GM19240 (cell line): ENCODE measurements around the gene LCMT1.

Experiments
- DNase-seq: peaks from one replicate; pipeline ENCODE4 v3.0.0; 2011; ENCODE audit warnings: low spot score; ENCODE audit not compliant: insufficient read length

Gene LCMT1

DNA sequence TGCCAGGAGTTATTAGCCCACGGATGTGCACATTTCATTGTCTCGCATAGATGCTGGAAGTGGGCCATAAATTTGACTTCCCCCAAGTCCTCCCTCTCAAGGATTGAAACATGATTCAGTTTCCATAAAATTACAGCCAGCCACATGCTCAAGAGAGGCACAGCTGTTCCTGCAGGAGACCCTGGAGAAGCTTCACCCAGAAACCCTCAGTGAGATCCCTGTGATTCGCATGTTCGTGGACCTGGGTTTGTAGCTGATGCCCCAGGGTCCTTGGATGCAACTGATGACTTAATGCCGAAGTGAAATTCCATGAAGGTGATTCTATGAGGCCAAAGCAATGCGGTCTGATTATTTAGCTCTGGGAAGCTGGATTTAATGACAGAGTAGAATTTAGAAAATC, 80.6 kb downstream of the LCMT1 start:
- no peak for DNase-seq

DNA sequence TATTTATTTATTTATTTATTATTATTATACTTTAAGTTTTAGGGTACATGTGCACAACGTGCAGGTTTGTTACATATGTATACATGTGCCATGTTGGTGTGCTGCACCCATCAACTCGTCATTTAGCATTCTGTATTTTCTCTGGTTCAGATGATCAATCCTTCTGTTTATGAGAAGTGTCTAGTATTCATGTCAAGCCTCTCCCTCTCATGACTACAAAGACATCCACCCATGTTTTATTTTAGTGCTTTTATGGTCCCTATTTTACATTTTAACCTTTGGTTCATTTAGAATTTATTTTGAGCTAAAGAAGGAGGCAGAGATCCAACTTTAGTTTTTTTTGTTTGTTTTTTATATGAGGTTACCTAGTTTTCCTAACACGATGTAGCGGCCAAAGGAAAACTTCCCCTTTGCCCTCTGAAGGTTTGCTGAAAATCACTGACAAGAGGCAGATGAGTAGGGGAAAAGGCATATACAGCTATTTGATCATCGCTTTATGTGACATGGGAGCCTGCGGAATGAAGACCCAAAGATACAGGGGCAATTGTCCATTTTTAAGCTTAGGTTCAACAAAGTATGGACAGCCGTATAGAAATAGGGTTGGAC, 82.8 kb downstream of the LCMT1 start:
- no peak for DNase-seq

DNA sequence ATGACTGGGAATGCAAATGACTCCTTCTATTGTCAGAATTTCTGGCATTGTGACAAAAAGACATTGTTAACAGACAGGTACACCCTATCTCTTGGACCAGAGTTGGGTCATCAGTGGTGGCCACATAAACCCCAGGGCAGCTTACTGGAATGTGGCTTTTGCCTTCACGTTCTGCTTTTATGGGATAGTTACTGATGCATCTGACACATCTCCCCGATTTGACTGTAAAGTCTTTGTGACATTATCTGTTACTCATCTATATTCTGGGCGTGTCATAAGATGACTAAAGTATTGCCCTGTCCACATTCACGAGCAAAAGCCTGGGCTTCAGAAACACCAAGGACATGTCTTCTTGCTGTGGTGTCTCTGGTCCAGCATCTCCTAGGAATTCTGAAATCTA, 86.5 kb downstream of the LCMT1 start:
- no peak for DNase-seq

DNA sequence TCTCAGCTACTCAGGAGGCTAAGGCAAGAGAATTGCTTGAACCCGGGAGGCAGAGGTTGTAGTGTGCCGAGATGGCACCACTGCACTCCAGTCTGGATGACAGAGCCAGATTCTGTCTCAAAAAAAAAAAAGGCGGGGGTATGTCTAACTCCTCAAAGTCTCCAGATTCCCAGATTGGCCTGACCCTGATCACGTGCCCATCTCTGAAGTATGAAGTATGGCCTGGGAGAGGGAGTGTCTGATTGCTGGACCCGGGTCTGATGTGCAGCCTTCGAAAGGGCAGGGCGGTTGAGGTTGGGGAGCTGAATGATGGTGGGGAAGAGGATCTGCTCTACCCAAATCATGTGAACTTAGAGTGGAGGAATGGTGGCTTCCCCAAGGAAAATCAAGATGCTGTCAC, 87.9 kb downstream of the LCMT1 start:
- no peak for DNase-seq

DNA sequence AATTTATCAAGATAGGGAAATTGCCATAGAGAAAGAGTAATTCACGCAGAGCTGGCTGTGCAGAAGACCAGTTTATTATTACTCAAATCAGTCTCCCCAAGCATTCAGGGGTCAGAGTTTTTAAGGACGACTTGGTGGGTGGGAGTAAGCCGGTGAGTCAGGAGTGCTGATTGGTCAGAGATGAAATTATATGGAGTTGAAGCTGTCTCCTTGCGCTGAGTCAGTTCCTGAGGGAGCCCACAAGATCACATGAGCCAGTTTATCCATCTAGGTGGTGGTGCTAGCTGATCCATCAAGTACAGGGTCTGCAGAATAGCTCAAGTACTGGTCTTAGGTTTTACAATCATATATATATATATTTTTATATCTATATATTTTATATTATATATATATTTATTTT, 99.2 kb downstream of the LCMT1 start:
- DNase-seq: no peak

DNA sequence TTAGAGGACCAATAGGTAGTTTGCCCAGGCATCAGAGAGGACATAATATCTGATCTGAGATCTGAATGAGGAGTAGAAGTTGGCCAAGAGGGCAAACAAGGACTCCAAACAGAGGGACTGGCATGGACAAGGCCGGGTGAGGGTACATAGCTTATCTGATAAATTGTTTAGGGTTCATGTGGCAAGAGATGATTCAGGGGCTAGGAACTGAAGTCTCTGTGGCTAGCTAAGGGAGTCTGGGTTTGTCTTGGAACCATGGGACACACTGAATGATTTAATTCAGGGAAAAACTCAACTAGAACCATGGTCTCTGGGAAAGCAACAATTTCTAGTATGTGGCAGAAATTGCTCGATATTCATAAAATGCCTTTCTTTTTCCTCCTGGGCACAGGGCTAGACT, 101.1 kb downstream of the LCMT1 start:
- DNase-seq: no peak

DNA sequence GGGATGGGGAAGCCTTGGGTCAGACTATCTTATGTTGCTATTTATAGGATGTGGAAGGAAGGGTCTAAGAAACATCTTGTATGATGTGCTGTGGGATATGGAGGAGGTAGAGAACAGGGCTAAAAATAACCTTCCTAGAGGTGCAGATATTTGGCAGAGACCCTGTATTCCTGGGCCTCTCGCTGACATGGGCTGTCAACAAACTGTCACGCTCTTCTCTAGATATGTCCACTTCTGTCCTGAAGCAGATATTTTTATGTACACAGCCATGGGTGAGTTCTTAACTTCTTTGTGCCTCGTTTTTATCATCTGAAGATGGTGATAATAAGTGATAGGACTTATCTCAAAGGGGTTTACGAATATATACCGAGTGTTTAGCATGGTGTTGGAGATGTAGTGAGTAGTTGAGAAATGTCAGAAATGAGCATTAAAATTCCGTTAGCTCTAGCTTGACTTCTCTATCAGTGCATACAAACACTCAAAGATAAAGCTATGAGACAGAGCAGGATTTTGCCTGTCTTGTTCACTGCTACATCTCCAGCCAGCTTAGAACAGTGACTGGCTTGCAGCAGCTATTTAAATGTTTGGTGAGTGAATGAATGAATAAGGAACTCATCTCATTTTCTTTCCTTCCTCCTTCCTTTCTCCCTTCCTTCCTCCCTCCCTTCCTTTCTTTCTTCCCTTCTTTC, 102.3 kb downstream of the LCMT1 start:
- DNase-seq: no peak

DNA sequence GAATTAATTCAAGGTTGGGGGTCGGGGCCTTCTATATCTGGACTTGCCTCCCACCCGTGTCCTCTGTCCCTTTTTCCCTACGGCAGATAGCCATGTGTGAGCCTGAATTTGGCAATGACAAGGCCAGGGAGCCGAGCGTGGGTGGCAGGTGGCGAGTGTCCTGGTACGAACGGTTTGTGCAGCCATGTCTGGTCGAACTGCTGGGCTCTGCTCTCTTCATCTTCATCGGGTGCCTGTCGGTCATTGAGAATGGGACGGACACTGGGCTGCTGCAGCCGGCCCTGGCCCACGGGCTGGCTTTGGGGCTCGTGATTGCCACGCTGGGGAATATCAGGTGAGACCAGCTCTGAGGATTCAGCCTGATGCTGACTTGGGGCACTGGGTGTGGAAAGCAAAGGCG, 105.6 kb downstream of the LCMT1 start:
- DNase-seq: no peak

DNA sequence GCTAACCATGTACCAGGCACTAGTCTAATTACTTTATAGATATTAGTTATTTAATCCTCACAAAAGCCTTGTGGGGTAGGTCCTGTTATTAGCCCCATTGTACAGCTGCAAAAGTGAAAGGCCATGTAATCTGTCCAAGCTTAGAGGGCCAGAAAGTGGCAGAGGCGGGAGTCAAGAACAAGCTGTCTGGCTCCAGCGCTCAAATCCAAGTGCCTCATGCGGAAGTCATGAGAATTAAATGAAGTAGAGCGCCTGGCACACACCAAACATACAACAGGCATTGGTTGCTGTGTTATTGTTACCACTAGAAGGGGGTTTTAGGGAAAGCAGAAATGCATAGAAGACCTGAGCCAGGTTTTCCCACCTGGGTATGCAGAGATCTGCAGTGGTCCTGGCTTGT, 106.4 kb downstream of the LCMT1 start:
- no peak for DNase-seq

DNA sequence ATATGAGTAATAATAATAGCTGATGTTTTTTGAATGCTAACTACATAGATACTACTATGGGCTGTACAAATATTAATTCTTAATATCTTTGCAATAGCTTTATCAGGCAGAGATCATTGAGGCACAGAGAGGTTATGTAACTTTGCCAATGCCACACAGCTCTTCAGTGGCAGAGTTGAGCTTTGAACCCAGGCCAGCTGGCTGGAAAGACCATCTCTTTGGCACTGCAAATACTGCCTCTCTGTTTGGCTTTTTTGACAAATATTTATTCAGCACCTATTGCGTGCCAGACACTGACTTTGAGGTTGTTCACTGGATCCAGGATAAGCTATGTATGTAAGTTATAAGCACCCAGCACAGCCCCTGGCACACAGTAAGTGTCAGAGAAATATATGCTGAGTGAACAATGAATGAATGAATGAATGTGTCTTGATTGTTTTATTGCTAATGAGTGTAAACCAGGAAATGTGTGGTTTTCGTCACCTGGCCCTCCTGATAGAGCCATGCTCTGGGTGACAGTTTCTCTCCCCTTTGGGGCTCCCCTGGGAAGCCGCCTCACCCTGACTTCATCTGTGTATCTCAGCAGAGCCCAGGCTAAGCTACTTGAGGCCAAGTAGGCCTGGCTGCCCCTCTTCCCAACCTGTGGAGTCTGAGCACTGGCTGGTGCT, 107.7 kb downstream of the LCMT1 start:
- DNase-seq: no peak

DNA sequence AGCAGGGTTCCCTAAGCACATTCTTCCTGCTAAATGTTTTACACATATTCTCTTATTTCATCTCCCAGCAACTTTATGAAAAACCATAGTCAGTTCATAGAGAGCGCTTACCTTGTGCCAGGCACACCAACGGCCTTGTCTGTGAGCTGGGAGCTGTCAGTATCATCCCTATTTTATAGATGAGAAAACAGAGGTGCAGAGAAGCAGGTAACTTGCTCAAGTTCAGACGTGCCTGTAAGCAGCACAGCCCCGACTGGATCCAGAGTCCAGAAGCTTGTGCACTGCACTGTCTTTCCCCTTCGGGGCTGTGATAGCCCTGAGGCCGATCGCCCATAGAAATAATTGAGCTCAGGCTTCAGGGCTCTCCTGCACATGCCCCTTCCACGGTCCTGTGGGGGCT, 111.4 kb downstream of the LCMT1 start:
- DNase-seq: no peak

DNA sequence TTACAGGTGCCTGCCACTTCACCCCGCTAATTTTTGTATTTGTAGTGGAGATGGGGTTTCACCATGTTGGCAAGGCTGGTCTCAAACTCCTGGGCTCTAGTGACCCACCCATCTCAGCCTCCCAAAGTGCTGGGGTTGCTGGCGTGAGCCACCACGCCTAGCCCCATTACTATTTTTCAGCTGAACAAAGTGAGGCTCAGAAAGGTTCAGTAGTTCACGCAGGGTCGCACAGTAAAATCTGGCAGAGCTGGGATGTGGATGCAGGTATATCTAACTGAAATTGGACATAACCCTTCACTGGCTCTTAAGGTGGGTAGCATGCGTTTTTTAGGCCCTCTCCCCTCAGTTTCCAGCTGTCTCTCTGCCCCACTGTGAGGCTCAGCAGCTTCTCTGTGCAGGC, 112.4 kb downstream of the LCMT1 start:
- no peak for DNase-seq

DNA sequence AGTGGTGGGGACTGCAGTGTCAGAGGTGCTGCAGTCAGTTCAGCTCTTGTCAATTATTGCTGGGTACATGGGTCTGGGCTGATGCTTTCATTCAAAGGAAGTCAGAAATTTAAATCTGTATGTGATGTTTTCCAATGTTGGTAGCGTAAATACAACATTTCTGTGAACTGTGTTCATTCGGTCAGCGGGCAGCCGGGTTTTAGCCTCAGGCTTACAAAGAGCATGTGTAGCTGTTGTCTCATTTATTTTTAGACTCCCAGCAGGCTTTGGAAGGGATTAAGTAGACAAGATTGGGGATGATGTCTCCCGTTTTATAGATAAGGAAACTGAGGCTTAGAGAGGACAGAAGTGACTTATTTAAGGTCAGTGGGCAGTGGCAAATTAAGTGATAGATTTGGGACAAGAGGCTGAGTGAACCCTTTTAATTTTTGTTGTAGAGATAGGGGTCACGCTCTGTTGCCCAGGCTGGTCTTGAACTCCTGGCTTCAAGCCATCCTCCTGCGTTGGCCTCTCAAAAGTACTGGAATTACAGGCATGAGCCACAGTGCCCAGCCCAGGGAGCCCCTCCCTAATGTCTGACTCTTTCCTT, 113.3 kb downstream of the LCMT1 start:
- DNase-seq: no peak
